PFSK-1 (cell line): Measurements from ENCODE around the gene SLX9.

Experiments
- POLR2AphosphoS5 ChIP-seq: IDR thresholded peaks from 2 replicates; pipeline ENCODE4 v1.6.1; 2012; ENCODE audit warnings: low read depth, mild to moderate bottlenecking, control low read depth, low read length, moderate library complexity
- REST ChIP-seq, 2 experiments: IDR thresholded peaks; 2 replicates each; pipeline versions ENCODE4 v1.6.1 to v1.8.0; 2011 to 2012; ENCODE audit warnings: low read depth in 2 of 2, low read length in 2 of 2, control low read depth in 1 of 2, inconsistent platforms in 1 of 2, mild to moderate bottlenecking in 1 of 2, moderate library complexity in 1 of 2; ENCODE audit not compliant: insufficient read depth in 1 of 2
- SIN3A ChIP-seq: IDR thresholded peaks from 2 replicates; pipeline ENCODE4 v1.6.1; 2012; ENCODE audit warnings: mild to moderate bottlenecking, low read length, moderate library complexity, borderline replicate concordance; ENCODE audit not compliant: insufficient read depth
- TAF1 ChIP-seq: IDR thresholded peaks from 2 replicates; pipeline ENCODE4 v1.6.1; 2012; ENCODE audit warnings: low read length, control low read depth, borderline replicate concordance; ENCODE audit not compliant: insufficient read depth

- no peak for TF ChIP-seq REST (IDR thresholded peaks at IDR 0.05; ENCODE audit: insufficient read depth in 1 of 2, low read depth in 2 of 2, low read length in 2 of 2)
- TF ChIP-seq POLR2AphosphoS5 = no peak
- no peak for TF ChIP-seq TAF1
- no peak for TF ChIP-seq SIN3A
These were observed 5.6 kb upstream of the SLX9 start for GRCh38 chr21:44934276-44934675.
